Measurements from ENCODE around the gene ATG14. TPM values are rescaled to one million over a fixed set of nuclear protein-coding genes. Genes with fewer than 3 reads are reported as not detected.

Gene ATG14
- total RNA-seq, 1 donor from 2014 or later: 12.1 TPM

GRCh38 chr14:55438066-55438683 lies 26.5 kb upstream of the ATG14 start:
- DNase-seq (ENCODE audit: low read depth): peak; percentile 31
- H3K4me3 ChIP-seq (ENCODE audit: low read depth, low read length): no peak overlapping the region
- peak; percentile 60 for TF ChIP-seq CTCF (IDR thresholded peaks at IDR 0.05; ENCODE audit: insufficient read depth, low read length, poor library complexity, severe bottlenecking)

GRCh38 chr14:55436931-55437330 lies 25.3 kb upstream of the ATG14 start:
- Histone ChIP-seq H3K27me3 (ENCODE audit: control insufficient read depth, insufficient read depth, low read length) (peaks cover 2% of the 10 kb centered on the region), H3K4me3 (ENCODE audit: low read depth, low read length) (no peak overlapping the region), H3K36me3 (ENCODE audit: control insufficient read depth, insufficient read depth, low read length) (no peaks in the 10 kb centered on the region)
- TF ChIP-seq CTCF (IDR thresholded peaks at IDR 0.05; ENCODE audit: insufficient read depth, low read length, poor library complexity, severe bottlenecking): no peak
- DNase-seq (ENCODE audit: low read depth): no peak

More at GRCh38 chr14:55438066-55438683, 26.5 kb upstream of the ATG14 start:
- H3K36me3 ChIP-seq (ENCODE audit: control insufficient read depth, insufficient read depth, low read length): no peaks in the 10 kb centered on the region
- peaks cover 2% of the 10 kb centered on the region for H3K27me3 ChIP-seq (ENCODE audit: control insufficient read depth, insufficient read depth, low read length)

- Histone ChIP-seq H3K27me3 (ENCODE audit: control insufficient read depth, insufficient read depth, low read length) (peaks cover 2% of the 10 kb centered on the region), H3K36me3 (ENCODE audit: control insufficient read depth, insufficient read depth, low read length) (no peaks in the 10 kb centered on the region), H3K4me3 (ENCODE audit: low read depth, low read length) (no peak overlapping the region)
- no peak for DNase-seq (ENCODE audit: low read depth)
- no peak for TF ChIP-seq CTCF (IDR thresholded peaks at IDR 0.05; ENCODE audit: insufficient read depth, low read length, poor library complexity, severe bottlenecking)
Measured at GRCh38 chr14:55436519-55436918, 24.9 kb upstream of the ATG14 start.

- DNase-seq (ENCODE audit: low read depth): no peak
- no peak overlapping the region for H3K4me3 ChIP-seq (ENCODE audit: low read depth, low read length)
- H3K27me3 ChIP-seq (ENCODE audit: control insufficient read depth, insufficient read depth, low read length): peaks cover 2% of the 10 kb centered on the region
- H3K36me3 ChIP-seq (ENCODE audit: control insufficient read depth, insufficient read depth, low read length): no peaks in the 10 kb centered on the region
- no peak for TF ChIP-seq CTCF (IDR thresholded peaks at IDR 0.05; ENCODE audit: insufficient read depth, low read length, poor library complexity, severe bottlenecking)
Measured at GRCh38 chr14:55434805-55435174, 23.2 kb upstream of the ATG14 start.

GRCh38 chr14:55433880-55434804 lies 22.5 kb upstream of the ATG14 start:
- Histone ChIP-seq H3K27me3 (ENCODE audit: control insufficient read depth, insufficient read depth, low read length) (peaks cover 2% of the 10 kb centered on the region), H3K36me3 (ENCODE audit: control insufficient read depth, insufficient read depth, low read length) (no peaks in the 10 kb centered on the region), H3K4me3 (ENCODE audit: low read depth, low read length) (no peak overlapping the region)
- no peak for TF ChIP-seq CTCF (IDR thresholded peaks at IDR 0.05; ENCODE audit: insufficient read depth, low read length, poor library complexity, severe bottlenecking)
- DNase-seq (ENCODE audit: low read depth): no peak
